ENCODE measurements around the gene ABTB2. TPM values are rescaled to one million over a fixed set of nuclear protein-coding genes. Genes with fewer than 3 reads are reported as not detected.

The ABTB2 gene
- polyA plus RNA-seq, 3 donors: 1.1 to 3.2 (median 2.8) TPM

DNA sequence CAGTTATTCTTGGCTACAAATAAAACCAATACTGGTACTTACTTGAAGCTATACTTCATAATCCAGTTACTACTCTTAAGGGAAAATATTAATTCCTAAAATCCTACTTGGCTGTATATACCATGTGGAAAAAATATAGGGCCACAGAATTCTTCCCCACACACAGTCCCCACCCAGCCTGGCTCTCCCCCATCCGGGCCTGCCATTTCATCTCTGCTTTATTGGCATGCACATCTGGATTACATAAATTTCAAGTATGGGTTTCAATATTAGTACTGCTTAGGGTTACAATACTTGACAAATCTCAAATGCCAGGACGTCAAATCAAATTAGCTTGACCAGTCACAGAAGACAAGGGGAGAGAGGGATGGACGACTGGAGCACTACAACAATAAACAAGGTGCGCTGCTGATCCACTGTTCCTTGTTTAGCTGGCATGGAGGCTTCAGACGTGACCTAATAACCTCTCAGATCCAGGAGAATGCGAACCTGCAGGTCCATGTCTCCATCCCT, 81.4 kb downstream of the ABTB2 start:
- H3K27ac ChIP-seq (ENCODE audit: low read depth, low read length): no peak overlapping the region
- WGBS, 3 donors: 85 to 92% (median 87%) methylated on average over 6 of the region's 6 CpGs

DNA sequence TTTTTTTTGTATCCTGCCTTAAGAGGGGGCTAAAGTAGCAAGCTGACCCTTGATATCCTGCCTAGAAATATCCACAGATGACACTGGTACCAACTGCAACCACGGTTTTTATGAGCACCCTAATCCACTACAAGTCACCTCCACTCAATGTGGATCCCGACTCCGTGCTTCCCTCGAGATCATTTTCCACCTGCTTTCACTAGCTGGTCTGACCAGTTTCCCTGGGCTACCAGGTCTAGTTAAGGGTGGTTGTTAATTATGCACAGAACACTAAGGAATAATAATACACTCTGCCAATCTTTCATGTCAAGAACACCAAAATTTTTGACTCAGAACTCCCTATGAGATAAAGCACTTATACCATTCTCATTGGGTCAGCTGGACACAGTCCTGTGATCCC, 82.3 kb downstream of the ABTB2 start:
- 70 to 94% (median 91%) methylated on average over 4 of the region's 4 CpGs for WGBS, 3 donors
- H3K27ac ChIP-seq (ENCODE audit: low read depth, low read length): no peak overlapping the region

DNA sequence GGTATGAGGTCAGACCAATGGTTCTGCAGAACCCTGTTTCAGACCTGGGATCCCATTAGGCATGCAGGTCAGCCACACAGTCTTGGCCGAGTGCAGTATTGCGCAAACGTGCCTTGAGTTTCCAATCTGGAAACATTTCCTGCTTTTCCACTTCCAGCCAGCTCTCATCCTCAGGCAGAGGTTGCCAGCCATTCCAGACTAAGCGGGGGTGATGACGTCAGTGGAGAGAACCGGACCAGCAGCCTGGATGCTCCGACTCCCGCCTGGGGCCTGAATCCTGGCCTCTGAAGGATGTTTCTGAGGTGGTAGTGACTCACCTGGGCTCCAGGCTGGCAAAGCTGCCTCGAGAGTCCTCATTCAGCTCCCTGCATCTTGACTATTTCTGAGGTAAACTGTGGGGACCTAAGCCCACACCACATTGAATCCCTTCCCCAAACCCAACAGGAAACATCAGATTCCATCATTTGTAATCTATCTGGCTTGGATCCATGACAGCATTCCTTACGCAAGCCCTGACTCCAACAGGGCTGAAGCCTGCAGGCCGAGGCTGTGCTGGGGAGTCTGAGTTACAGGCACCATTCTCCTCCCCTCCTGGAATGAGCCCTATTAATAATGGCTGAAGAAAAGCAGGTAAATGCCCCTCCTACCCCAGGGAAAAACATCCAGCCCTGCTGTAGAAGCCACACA, 83.0 kb downstream of the ABTB2 start:
- WGBS, 3 donors: 36 to 66% (median 42%) methylated on average over 11 of the region's 11 CpGs

DNA sequence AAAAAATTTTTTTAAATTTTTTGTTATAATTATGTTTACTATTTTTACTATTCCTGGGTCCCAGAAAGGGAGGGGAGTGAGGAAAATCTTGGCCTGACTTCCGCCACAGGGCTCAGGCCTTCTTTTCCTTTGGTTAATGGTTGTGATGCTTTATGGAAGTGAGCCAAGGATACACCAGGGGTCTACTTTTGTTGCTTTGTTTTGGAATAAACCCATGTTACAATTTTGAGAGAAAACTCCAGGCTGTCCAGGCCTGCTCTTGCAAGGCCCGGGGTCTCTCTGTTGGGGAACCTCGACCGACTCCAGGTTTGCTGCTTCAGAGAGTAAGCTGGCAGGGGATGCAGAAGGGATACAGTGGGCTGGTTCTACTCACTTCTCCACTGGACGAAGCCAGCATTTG, 84.7 kb downstream of the ABTB2 start:
- 93 to 95% (median 93%) methylated on average over 5 of the region's 5 CpGs for WGBS, 3 donors
- no peak overlapping the region for H3K27ac ChIP-seq (ENCODE audit: low read depth, low read length)

More for the DNA sequence above, 83.0 kb downstream of the ABTB2 start:
- H3K27ac ChIP-seq (ENCODE audit: low read depth, low read length): no peak overlapping the region

DNA sequence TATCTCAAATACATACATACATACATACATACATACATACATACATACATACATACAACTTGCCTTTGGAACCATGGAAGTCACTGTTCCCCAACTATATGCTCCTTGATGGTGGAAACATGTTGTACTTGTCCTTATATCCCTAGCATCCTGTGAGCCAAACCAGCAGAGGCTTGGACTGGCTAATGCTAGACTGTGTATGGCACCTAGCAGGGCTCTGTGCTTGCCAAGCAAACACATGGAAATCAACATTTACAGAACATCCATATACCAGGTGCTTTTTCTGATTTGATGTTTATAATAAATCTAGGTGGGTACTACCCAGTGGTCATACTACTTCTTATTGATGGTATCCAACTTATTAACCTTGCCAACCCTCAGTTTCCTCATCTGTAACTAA, 86.1 kb downstream of the ABTB2 start:
- no peak overlapping the region for H3K27ac ChIP-seq (ENCODE audit: low read depth, low read length)

DNA sequence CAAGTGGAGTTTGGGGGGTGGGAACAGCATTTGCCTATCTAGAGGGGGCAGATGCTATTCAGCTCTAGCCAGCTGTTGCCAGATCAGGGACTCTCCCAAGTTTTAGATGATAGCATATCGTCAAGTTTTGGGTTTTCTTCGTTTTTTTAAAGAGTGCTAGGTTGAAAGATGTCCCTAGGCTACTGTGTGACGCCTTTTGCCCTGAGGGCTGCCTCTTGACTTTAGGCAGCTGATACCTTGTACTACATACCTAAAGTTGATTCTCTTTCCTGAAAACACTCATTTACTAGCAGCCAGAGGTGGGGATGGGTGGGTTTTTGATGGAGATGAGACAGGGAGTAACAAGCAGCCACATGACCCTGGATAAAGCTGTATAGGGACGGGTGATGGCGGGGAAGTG, 87.1 kb downstream of the ABTB2 start:
- WGBS, 3 donors: 90 to 92% (median 92%) methylated on average over 5 of the region's 5 CpGs

DNA sequence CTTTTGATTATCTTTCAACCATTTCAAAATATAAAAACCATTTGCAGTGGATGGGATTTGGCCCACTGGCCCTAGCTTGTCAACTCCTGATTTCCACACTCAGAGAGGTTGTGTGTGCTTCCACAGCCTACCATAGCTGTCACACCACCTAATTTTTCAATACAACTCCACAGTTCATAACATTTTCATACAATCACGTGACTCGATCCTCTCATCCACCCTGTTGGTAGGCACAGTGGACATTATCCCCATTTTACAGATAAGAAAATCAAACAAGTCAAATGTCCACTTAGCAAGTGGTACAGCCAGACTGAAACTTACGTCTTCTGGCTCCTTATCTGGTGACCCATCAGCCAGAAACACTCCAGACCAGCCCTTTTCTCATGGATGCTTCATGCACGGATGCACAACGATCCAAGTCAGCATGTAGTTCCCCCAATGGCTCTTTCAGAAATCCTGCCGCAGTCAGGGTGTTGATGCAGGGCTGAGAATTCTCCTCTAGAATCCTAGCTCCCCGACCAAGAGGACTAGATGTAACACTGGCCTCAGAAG, 88.0 kb downstream of the ABTB2 start:
- 89 to 93% (median 90%) methylated on average over 7 of the region's 7 CpGs for WGBS, 3 donors

More for the DNA sequence above, 87.1 kb downstream of the ABTB2 start:
- no peak overlapping the region for H3K27ac ChIP-seq (ENCODE audit: low read depth, low read length)

DNA sequence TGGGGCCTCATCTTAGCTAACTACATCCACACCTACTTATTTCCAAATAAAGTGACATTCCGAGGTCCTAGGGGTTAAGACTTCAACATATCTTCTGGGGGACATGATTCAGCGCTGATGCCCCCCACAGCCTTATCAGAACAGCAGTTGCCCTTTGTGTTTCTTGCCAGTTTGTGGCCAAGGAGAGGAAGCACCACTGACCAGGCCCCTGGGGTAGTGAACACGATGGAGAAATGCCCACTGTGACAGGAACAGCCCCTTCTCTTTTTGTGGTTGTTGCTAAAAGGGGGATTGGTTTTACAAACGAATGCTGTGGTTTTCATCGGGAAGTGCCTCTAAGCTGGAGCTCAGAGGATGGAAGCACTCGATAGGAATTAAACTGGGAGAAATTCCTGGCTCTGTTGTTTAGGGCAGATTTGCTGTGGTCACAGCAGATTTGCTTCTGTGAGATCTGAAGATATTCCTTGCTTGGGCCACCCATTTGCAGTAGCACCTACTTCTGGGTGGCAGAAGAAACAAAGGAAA, 88.8 kb downstream of the ABTB2 start:
- H3K27ac ChIP-seq (ENCODE audit: low read depth, low read length): no peak overlapping the region
- WGBS, 3 donors: 45 to 81% (median 64%) methylated on average over 6 of the region's 6 CpGs

More for the DNA sequence above, 88.0 kb downstream of the ABTB2 start:
- no peak overlapping the region for H3K27ac ChIP-seq (ENCODE audit: low read depth, low read length)

DNA sequence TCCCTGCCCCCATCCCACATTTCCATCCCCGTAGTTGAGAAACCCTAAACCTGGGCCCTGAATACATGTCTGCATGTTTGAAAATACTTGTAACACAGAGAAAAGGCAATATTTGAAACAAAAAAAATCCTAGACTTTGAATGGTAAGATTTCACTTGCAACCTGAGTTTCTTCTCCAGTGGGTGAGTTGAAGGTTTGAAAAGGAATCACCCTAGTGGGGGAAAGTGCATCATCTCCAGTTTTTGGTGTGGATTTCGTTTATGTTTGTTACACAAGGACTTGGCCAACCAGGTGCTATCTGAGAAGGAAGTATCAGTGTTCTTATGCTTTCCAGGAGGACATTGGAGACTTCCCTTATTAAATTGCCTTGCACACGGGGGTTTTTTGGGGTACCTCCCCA, 90.4 kb downstream of the ABTB2 start:
- WGBS, 3 donors: 43 to 55% (median 49%) methylated on average over 3 of the region's 3 CpGs
- no peak overlapping the region for H3K27ac ChIP-seq (ENCODE audit: low read depth, low read length)

DNA sequence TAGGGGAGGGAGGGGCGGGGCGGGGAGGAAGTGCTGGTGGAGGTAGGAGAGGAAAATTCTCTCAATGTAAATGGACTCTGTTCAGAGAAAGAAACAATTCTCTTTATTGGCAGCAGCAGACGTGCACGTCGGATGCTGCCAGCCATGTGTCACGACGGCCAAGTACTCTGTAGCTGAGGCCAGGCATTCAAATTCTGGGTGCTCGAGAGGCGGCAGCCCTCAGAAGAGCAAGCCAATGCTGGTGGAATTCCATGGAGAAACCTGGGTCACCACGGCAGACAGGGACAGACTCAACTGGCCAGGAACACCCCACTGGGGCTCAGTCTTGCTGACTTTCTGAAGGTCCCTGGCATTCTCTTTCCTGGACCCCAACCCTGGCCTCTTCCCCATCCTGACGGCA, 90.8 kb downstream of the ABTB2 start:
- H3K27ac ChIP-seq (ENCODE audit: low read depth, low read length): no peak overlapping the region
- 22 to 53% (median 29%) methylated on average over 11 of the region's 11 CpGs for WGBS, 3 donors

DNA sequence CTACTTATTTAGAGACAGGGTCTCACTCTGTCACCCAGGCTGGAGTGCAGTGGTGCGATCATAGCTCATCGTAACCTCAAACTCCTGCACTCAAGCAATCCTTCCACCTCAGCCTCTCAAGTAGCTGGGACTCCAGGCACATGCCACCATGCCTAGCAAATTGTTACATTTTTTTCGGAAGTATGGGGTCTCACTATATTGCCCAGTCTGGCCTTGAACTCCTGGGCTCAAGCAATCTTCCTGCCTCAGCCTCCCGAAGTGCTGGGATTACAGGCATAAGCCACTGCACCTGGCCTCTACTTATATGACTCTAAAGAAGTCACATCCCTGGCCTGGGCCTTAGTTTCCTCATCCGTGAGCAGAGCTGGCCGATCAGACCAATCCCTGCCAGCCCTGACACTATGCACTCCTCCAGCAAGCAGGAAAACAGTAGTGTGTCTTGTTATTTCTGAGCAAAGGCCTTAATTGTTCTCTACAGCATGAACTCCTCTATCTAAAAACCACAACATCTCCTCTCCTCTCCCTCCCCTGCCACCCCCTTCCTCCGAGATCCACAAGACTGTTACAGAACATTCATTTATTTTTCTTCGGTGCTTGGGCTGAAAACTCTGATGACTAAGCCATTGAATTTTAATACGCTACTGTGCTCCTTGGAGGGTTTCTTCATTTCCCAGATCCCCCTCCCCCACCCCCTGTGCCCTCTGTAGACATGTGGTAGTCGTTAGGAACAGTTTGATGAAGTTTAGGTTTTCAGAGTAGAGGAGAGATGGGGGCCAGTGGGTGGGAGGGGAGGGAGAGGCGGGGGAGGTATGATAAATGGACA, 91.5 kb downstream of the ABTB2 start:
- 47 to 76% (median 47%) methylated on average over 11 of the region's 11 CpGs for WGBS, 3 donors
- H3K27ac ChIP-seq (ENCODE audit: low read depth, low read length): no peak overlapping the region

DNA sequence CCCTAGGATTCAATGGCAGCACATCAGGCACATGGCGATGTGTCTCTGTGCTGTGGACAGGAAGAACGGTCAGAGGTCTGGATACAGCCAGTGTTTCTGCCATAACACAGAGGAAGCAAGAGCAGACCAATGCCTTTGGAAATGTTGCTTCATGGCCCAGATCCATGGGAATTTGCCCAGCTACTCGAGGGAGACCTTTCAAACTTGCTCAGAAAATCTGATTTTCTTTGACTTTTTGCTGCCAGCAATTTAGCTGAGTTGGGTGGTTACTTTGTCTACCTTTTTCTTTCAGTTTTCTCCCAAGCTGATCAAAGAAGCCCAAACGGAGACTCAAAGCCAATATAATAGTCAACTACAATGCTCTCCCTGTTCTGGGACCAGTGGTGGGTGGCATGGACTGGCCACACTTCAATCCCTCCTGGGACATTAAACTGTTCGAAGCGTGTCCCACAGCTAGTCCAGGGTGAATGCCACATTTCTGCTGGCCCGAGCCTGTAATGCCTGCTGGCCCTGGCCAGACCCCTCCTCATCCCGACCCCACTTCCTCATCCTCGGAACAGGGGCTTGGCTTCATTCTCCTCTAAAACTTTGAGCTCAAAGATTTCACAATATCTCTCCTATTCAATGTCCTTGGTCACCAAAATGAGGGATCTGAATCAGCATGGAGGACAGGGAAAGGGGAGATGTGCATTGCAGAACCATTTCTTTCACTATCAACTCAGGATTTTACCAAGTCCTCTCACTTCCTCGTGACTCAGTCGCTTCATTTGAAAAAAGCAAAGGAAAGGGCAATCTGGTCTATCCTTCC, 93.3 kb downstream of the ABTB2 start:
- 82 to 92% (median 83%) methylated on average over 11 of the region's 11 CpGs for WGBS, 3 donors
- H3K27ac ChIP-seq (ENCODE audit: low read depth, low read length): no peak overlapping the region

DNA sequence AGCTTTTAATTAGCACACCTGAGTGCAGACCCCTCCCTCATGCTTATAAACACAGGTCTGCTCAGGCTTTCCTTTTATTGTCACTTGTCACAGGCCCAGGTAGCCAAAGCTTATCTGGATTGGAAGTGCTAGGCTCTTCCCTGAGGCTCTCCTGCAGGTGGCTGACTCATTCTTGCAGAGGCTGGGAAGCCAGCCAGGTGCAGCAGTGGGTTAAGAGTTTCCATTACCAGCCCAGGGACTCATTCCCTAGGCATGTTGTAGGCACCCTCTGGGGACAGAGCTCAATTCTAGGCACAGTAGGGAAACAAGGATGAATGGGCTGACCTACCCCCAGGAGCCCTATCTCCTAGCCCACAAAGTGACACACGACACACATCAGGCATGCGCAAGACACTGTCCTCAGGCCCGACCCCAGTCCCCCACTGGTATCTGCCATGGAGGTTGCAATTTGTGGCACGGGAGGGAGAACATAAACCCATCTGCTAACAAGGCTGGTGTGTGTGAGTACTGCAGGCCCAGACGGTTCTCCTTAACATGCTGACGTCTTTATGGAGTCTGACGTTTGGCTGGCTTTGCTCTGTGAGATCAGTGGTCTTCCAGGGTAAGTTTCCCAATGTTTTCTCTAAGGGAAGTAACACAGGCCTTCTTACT, 94.2 kb downstream of the ABTB2 start:
- 74 to 91% (median 90%) methylated on average over 7 of the region's 7 CpGs for WGBS, 3 donors
- H3K27ac ChIP-seq (ENCODE audit: low read depth, low read length): no peak overlapping the region

DNA sequence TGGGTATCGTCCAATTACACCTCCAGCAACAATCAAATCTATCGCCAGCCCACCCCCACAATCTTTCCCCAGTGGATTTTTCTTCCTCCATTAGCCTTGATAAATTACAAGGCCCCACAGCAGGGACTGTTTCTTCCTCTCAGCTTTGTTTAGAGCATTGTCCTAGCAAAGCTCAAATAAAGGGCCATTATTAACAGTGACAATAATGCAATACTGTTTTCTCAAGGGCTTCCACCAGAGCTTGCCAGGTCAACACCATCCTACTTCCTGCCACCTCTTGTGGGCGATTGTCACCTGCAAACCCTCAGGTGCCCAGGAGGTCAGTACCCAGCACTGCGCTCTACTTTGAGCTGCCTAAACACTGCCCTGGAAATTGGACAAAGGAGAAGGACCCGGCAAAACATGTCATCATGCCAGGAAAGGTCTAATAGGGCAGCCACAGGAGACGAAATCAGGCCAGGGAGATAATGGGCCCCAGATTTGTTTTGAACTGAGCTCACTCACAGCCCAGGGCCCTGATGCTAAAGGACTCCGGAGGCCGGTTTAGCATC, 95.2 kb downstream of the ABTB2 start:
- no peak overlapping the region for H3K27ac ChIP-seq (ENCODE audit: low read depth, low read length)
- 64 to 80% (median 71%) methylated on average over 8 of the region's 8 CpGs for WGBS, 3 donors

DNA sequence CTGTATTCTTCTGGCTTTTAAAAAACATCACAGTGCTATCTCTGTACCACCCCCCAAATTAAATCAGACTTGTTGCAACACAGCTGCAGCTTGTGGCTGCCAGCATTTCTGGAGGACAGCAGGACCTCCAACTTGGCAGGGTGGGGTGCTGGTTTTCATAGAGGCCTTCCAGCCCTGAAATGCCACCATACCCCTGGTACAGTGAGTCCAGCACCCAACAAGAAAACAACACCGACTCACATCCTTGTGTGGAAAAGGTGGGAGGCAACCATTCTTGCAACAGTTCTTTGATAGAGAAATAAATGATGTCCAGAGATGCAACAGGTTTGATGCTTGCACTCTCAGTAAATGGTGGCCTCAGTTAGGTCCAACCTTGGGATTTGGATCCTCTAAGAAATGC, 96.0 kb downstream of the ABTB2 start:
- H3K27ac ChIP-seq (ENCODE audit: low read depth, low read length): no peak overlapping the region

DNA sequence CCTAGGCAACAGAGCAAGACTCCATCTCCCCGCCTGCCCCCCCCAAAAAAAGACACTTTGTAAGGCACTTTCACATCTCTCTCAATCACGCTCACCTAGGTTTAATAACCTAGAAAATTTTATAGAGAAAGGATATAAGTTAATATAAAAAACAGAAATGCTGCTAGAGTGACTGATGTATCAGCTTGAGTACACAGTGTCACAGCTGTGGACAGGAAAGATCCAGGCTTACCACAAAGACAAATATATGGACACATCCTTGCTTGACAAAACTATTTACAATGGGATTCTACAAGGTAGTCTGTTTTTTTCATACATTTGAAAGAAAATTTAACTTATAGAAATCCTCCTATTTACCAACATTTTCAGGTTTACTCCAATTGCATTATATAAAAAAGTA, 96.7 kb downstream of the ABTB2 start:
- 94 to 98% (median 97%) methylated on average over 2 of the region's 2 CpGs for WGBS, 3 donors
- H3K27ac ChIP-seq (ENCODE audit: low read depth, low read length): no peak overlapping the region

More for the DNA sequence above, 96.0 kb downstream of the ABTB2 start:
- 83 to 96% (median 92%) methylated on average over 1 of the region's 1 CpG for WGBS, 3 donors

DNA sequence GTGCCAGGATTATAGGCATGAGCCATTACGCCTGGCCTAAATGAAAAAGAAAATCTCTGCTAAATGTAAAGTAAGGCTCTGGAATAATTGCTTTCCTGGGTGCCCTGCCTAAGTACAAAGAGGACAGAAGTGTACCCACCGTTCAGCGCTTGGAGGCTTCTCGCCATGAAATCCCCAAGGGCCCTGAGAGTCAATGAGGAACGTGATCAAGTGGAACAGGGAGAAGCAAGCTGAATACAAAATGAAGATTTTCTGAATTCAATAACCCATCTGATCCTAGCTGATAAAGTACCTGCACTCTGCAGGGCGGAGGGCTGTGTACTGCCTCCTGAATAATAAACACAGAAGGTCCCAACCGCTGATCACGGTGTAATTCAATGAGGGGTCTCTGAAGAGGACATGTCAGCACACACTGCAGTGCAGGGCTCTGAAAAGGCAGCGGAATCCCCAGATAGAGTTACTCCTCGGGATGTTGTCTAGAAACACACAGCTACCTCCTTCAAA, 97.7 kb downstream of the ABTB2 start:
- WGBS, 3 donors: 94 to 96% (median 96%) methylated on average over 10 of the region's 10 CpGs
- H3K27ac ChIP-seq (ENCODE audit: low read depth, low read length): no peak overlapping the region
